Panc1 (cell line): ENCODE results near the gene MRNIP. TPM values are rescaled to one million over a fixed set of nuclear protein-coding genes. Genes with fewer than 3 reads are reported as not detected.

Source experiments
- ATAC-seq: fragments of 200-7000 bp; cut with Tn5 transposase; 2 replicates; pipeline ENCODE4 v1.9.1; 2020; ENCODE audit warnings: mild to moderate bottlenecking, moderate library complexity
- BruUV-seq: library from RNA; stranded (reverse); fragments of 400-500 nt; replicated peaks from 2 replicates; lab custom pipeline; 2021; lab: Mats Ljungman, UMichigan
- CTCF ChIA-PET: fragments of 300-600 bp; sonication (Branson Sonifier 250); formaldehyde crosslinking; loops from one replicate; lab custom pipeline; 2022; ENCODE audit warnings: antibody characterized with exemption; lab: Charles Lee
- POLR2A ChIA-PET: fragments of 300-600 bp; sonication (Branson Sonifier 250); formaldehyde crosslinking; loops from one replicate; lab custom pipeline; 2022; ENCODE audit warnings: antibody characterized with exemption; lab: Charles Lee
- DNase-seq: peaks from one replicate; pipeline ENCODE4 v3.0.0-alpha.2; 2010; ENCODE audit warnings: low read depth, low spot score
- H3K27ac ChIP-seq: 2 replicates; pipeline ENCODE4 v1.5.1; 2011; ENCODE audit warnings: mild to moderate bottlenecking, low read length, inconsistent platforms
- H3K27me3 ChIP-seq: fragments of 200-500 bp; sonication (Bioruptor generic); 2 replicates; pipeline ENCODE4 v1.6.0; 2014; ENCODE audit warnings: low read length, inconsistent platforms; ENCODE audit not compliant: control insufficient read depth, insufficient read depth
- H3K36me3 ChIP-seq: fragments of 200-500 bp; sonication (Bioruptor generic); 2 replicates; pipeline ENCODE4 v1.5.1; 2014; ENCODE audit warnings: inconsistent platforms, mild to moderate bottlenecking, low read length, moderate library complexity; ENCODE audit not compliant: control insufficient read depth, insufficient read depth
- H3K4me1 ChIP-seq: 2 replicates; pipeline ENCODE4 v1.5.1; 2011; ENCODE audit warnings: inconsistent platforms, mild to moderate bottlenecking, low read length, moderate library complexity; ENCODE audit not compliant: control insufficient read depth, insufficient read depth
- H3K4me3 ChIP-seq, 2 experiments: 2 replicates each; pipeline ENCODE4 v1.5.1; 2011 to 2012; ENCODE audit warnings: low read depth in 2 of 2, low read length in 2 of 2, mild to moderate bottlenecking in 2 of 2, inconsistent platforms in 1 of 2, moderate library complexity in 1 of 2
- H3K9me3 ChIP-seq: fragments of 200-500 bp; sonication (Bioruptor generic); 2 replicates; pipeline ENCODE4 v1.5.1; 2014; ENCODE audit warnings: low read depth, mild to moderate bottlenecking, inconsistent platforms, low read length, moderate library complexity; ENCODE audit not compliant: control insufficient read depth, insufficient read depth
- POLR2AphosphoS5 ChIP-seq: IDR thresholded peaks from 2 replicates; pipeline ENCODE4 v1.6.1; 2012; ENCODE audit warnings: mild to moderate bottlenecking, low read depth, low read length, moderate library complexity
- SIN3A ChIP-seq: IDR thresholded peaks from 2 replicates; pipeline ENCODE4 v1.6.1; 2012; ENCODE audit warnings: low read depth, mild to moderate bottlenecking, low read length, moderate library complexity, borderline replicate concordance; ENCODE audit not compliant: insufficient read depth
- TCF7L2 ChIP-seq: IDR thresholded peaks from 2 replicates; pipeline ENCODE4 v1.6.1; 2011; ENCODE audit warnings: mild to moderate bottlenecking, low read depth, low read length, inconsistent platforms
- in situ Hi-C: cut with HindIII; loops from 2 replicates; pipeline ENCODE4 v1.10.0; 2016; ENCODE audit warnings: low sequenced_read_pairs, low pct_unique_long_range_greater_than_20kb
- intact Hi-C: fragments of 100-400 bp; cut with micrococcal nuclease; formaldehyde crosslinking; loops from one replicate; pipeline ENCODE4 v1.10.0; 2022; ENCODE audit not compliant: unreplicated experiment
- total RNA-seq: library from RNA; stranded (reverse); gene quantifications from one replicate; pipeline ENCODE4 v1.2.1, GENCODE V29; 2021; ENCODE audit not compliant: unreplicated experiment
- TF ChIP-seq, protein P1 (sequence below): fragments of 450-650 bp; IDR thresholded peaks from 2 replicates; pipeline ENCODE4 v1.5.1; 2017; ENCODE audit warnings: mild to moderate bottlenecking
- TF ChIP-seq, protein P2 (sequence below), 2 experiments: IDR thresholded peaks; 2 replicates each; pipeline ENCODE4 v1.6.1; 2011 to 2012; ENCODE audit warnings: low read depth in 2 of 2, control low read depth in 1 of 2, low read length in 1 of 2, mild to moderate bottlenecking in 1 of 2, moderate library complexity in 1 of 2; ENCODE audit not compliant: insufficient read depth in 1 of 2

The MRNIP gene
- total RNA-seq, 1 experiment from 2014 or later, result 33.0 TPM

DNA sequence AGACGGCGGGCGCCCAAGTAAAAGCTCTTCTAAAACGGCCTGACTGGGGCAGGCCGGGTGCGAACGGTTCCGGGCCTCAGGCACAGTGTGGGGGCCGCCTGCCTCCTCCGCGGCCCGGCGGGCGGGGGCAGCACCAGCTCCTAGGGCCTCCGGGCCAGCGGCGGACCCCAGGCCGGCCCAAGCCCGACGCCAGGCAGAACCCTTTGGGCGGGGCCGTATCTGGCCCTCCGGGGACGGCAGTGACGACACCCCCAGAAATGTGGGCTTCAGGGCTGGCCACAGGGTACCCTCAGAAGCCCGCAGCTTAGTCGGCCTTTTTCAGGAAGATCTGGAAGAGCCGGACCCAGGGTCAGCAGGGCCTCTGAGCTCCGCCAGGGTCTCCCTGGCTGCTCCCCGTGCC lies 60.9 kb downstream of the MRNIP start:
- no peak overlapping the region for H3K4me3 ChIP-seq
- H3K36me3 ChIP-seq, result peaks cover 4% of the 10 kb centered on the region
- TF ChIP-seq TCF7L2 (no peak), POLR2AphosphoS5 (no peak), SIN3A (no peak)
- TF ChIP-seq, protein P1, sequence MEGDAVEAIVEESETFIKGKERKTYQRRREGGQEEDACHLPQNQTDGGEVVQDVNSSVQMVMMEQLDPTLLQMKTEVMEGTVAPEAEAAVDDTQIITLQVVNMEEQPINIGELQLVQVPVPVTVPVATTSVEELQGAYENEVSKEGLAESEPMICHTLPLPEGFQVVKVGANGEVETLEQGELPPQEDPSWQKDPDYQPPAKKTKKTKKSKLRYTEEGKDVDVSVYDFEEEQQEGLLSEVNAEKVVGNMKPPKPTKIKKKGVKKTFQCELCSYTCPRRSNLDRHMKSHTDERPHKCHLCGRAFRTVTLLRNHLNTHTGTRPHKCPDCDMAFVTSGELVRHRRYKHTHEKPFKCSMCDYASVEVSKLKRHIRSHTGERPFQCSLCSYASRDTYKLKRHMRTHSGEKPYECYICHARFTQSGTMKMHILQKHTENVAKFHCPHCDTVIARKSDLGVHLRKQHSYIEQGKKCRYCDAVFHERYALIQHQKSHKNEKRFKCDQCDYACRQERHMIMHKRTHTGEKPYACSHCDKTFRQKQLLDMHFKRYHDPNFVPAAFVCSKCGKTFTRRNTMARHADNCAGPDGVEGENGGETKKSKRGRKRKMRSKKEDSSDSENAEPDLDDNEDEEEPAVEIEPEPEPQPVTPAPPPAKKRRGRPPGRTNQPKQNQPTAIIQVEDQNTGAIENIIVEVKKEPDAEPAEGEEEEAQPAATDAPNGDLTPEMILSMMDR, result no peak
- TF ChIP-seq, protein P2, sequence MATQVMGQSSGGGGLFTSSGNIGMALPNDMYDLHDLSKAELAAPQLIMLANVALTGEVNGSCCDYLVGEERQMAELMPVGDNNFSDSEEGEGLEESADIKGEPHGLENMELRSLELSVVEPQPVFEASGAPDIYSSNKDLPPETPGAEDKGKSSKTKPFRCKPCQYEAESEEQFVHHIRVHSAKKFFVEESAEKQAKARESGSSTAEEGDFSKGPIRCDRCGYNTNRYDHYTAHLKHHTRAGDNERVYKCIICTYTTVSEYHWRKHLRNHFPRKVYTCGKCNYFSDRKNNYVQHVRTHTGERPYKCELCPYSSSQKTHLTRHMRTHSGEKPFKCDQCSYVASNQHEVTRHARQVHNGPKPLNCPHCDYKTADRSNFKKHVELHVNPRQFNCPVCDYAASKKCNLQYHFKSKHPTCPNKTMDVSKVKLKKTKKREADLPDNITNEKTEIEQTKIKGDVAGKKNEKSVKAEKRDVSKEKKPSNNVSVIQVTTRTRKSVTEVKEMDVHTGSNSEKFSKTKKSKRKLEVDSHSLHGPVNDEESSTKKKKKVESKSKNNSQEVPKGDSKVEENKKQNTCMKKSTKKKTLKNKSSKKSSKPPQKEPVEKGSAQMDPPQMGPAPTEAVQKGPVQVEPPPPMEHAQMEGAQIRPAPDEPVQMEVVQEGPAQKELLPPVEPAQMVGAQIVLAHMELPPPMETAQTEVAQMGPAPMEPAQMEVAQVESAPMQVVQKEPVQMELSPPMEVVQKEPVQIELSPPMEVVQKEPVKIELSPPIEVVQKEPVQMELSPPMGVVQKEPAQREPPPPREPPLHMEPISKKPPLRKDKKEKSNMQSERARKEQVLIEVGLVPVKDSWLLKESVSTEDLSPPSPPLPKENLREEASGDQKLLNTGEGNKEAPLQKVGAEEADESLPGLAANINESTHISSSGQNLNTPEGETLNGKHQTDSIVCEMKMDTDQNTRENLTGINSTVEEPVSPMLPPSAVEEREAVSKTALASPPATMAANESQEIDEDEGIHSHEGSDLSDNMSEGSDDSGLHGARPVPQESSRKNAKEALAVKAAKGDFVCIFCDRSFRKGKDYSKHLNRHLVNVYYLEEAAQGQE (IDR thresholded peaks at IDR 0.05; ENCODE audit: insufficient read depth in 1 of 2, low read depth in 2 of 2, low read length in 1 of 2), result no peak
- ChIA-PET POLR2A (no interaction called here), CTCF (interaction anchor here (0.6 kb wide), 1 partner anchor 33 kb away, joined by 4 read pairs; no protein-coding TSS in a partner anchor)
- H3K9me3 ChIP-seq, result no peaks in the 10 kb centered on the region
- no peak overlapping the region for H3K27ac ChIP-seq
- DNase-seq (no peak), ATAC-seq (no peak)
- H3K27me3 ChIP-seq, result no peaks in the 10 kb centered on the region
- intact Hi-C loops (no loop called here), in situ Hi-C loops (no loop called here)
- BruUV-seq, result no TSS peak
- H3K4me1 ChIP-seq, result peaks cover 17% of the 10 kb centered on the region

DNA sequence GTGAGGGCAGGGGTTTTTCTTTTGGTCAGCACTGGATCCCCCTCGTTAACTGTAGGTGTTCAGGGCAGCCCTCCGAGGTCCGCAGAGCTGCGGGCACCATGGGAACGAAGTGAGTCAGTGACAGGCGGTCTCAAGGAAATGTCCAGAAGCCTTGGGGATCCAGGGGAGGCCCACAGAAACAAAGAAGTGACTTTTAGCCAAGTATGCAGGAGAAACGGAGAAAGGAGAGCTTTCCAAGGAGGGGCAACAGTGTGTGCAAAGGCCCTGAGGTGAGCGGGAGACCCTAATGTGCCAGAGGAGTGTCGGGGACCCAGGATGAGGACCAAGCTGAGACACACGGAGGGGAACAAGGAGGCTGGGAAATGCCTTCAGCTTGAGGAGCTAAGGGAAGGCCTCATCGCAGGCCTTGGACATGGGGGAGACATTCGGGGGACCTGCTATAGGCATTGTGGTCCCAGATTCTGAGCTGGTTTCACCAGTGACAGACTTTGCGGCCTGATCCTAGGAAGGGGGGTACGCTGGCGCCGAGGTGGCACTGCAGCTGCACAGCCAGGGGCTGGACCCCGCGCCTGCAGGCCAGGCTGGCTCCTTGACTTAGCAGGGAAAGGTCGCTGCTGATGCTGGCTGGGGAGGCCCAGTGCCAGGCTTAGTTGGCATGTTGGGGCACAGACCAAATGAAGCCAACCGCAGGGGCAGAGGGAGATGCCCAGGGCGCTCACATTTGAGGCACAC lies 61.6 kb downstream of the MRNIP start:
- Histone ChIP-seq H3K36me3 (peaks cover 4% of the 10 kb centered on the region), H3K27ac (peak overlapping the region; percentile 89), H3K4me3 (peak overlapping the region; percentile 55 to 65), H3K9me3 (no peaks in the 10 kb centered on the region), H3K4me1 (peaks cover 10% of the 10 kb centered on the region), H3K27me3 (no peaks in the 10 kb centered on the region)
- BruUV-seq, result no TSS peak
- no peak for ATAC-seq
- TF ChIP-seq POLR2AphosphoS5 (no peak), TCF7L2 (no peak), SIN3A (no peak)
- TF ChIP-seq, protein P2 (IDR thresholded peaks at IDR 0.05; ENCODE audit: insufficient read depth in 1 of 2, low read depth in 2 of 2, low read length in 1 of 2), result no peak
- TF ChIP-seq, protein P1, result no peak
- ChIA-PET CTCF (no interaction called here), POLR2A (interaction anchor here (0.6 kb wide), 1 partner anchor 68 kb away, joined by 3 read pairs; no protein-coding TSS in a partner anchor)
- intact Hi-C loops (no loop called here), in situ Hi-C loops (no loop called here)
- no peak for DNase-seq
